ENCODE results near the gene VDAC1.
"Not testable (repeated sequence)": the region's sequence is repeated elsewhere in the genome, so short reads cannot be mapped to it uniquely, and the experiment has no call there.

The VDAC1 gene

GRCh38 chr5:133994297-133994989 is 10.3 kb downstream of the VDAC1 start:
- no peak for DNase-seq

- DNase-seq = no peak
Observed at GRCh38 chr5:133993185-133993936, 11.4 kb downstream of the VDAC1 start.

GRCh38 chr5:133992429-133993155 is 12.2 kb downstream of the VDAC1 start:
- no peak for DNase-seq

- DNase-seq = no peak
Observed at GRCh38 chr5:133991171-133991910, 13.4 kb downstream of the VDAC1 start.

GRCh38 chr5:133990396-133990795 is 14.4 kb downstream of the VDAC1 start:
- no peak for DNase-seq

- DNase-seq = no peak
Observed at GRCh38 chr5:133985540-133986180, 19.1 kb downstream of the VDAC1 start.

- DNase-seq = no peak
Observed at GRCh38 chr5:133983674-133984073, 21.1 kb downstream of the VDAC1 start.

GRCh38 chr5:133981714-133982113 is 23.1 kb downstream of the VDAC1 start:
- DNase-seq = no peak

- no peak for DNase-seq
Observed at GRCh38 chr5:133980652-133981051, 24.1 kb downstream of the VDAC1 start.

GRCh38 chr5:133978943-133979342 is 25.8 kb downstream of the VDAC1 start:
- no peak for DNase-seq

GRCh38 chr5:133977858-133978257 is 26.9 kb downstream of the VDAC1 start:
- DNase-seq = no peak

GRCh38 chr5:133977161-133977787 is 27.5 kb downstream of the VDAC1 start:
- no peak for DNase-seq

GRCh38 chr5:133975546-133975945 is 29.2 kb downstream of the VDAC1 start:
- not testable (repeated sequence) for DNase-seq

- no peak for DNase-seq
Observed at GRCh38 chr5:133974142-133974541, 30.6 kb downstream of the VDAC1 start.

- no peak for DNase-seq
Observed at GRCh38 chr5:133970325-133970909, 34.4 kb downstream of the VDAC1 start.

GRCh38 chr5:133969654-133970324 is 35.0 kb downstream of the VDAC1 start:
- DNase-seq = no peak

- DNase-seq = peak; percentile 98
Observed at GRCh38 chr5:133968204-133968980, 36.4 kb downstream of the VDAC1 start, which contains the start of gene C5orf15. TSS of gene C5orf15 (minus strand) at chr5:133968625. CDS start at chr5:133968584, 41 bp downstream.

- DNase-seq = no peak
Observed at GRCh38 chr5:133967698-133968203, 37.0 kb downstream of the VDAC1 start.

- no peak for DNase-seq
Observed at GRCh38 chr5:133967124-133967523, 37.7 kb downstream of the VDAC1 start.

GRCh38 chr5:133966090-133966489 is 38.7 kb downstream of the VDAC1 start:
- no peak for DNase-seq
